K562 (cell line): ENCODE results near the gene RECK. TPM values are rescaled to one million over a fixed set of nuclear protein-coding genes. Genes with fewer than 3 reads are reported as not detected.

Source experiments
- ATAC-seq: fragments of 200-7000 bp; cut with Tn5 transposase; 3 replicates; pipeline ENCODE4 v1.9.1; 2020; ENCODE audit warnings: moderate library complexity
- BruUV-seq: library from RNA; stranded (reverse); fragments of 400-500 nt; replicated peaks from 2 replicates; lab custom pipeline; 2021; lab: Mats Ljungman, UMichigan
- CTCF ChIA-PET: fragments of 300-600 bp; formaldehyde crosslinking; extraction: SDS; loops from one replicate; lab custom pipeline; 2021; ENCODE audit warnings: low intra/inter-chr PET ratio; lab: Yijun Ruan, JAX
- POLR2A ChIA-PET: fragments of 300-600, 350-650 bp; sonication (Branson Sonifier 250); formaldehyde crosslinking; extraction: SDS; loops from one replicate; lab custom pipeline; 2021; ENCODE audit warnings: antibody characterized with exemption, inconsistent platforms; lab: Yijun Ruan, JAX
- DNase-seq, 4 experiments: peaks; one replicate each; pipeline versions ENCODE4 v3.0.0 to v3.0.0-alpha.2; 2011 to 2018; ENCODE audit warnings: low spot score in 3 of 4, mixed read lengths in 3 of 4; ENCODE audit errors: extremely low read depth in 1 of 4
- FAIRE-seq: peaks from 2 replicates; lab custom pipeline; 2011; peaks lifted over from hg19 to GRCh38; lab: Jason Lieb, UNC
- H2AFZ ChIP-seq: 2 replicates; pipeline ENCODE4 v1.6.0; 2011; ENCODE audit warnings: low read depth, low read length, control low read depth, inconsistent platforms
- H3K27ac ChIP-seq: fragments of 200-600 bp; 3 replicates; pipeline ENCODE4 v1.8.0; 2011; ENCODE audit warnings: low read depth, mild to moderate bottlenecking, control low read depth, inconsistent platforms, low read length, moderate library complexity, mixed read lengths; ENCODE audit errors: extremely low read depth
- H3K27me3 ChIP-seq, 2 experiments: fragments of 300-600 bp in 1 of 2; 2 replicates in 1 of 2; 3 replicates in 1 of 2; pipeline versions ENCODE4 v1.6.0 to v1.8.0; 2011; ENCODE audit warnings: inconsistent platforms in 2 of 2, low read length in 2 of 2, mild to moderate bottlenecking in 1 of 2, mixed read lengths in 1 of 2, moderate library complexity in 1 of 2; ENCODE audit not compliant: control insufficient read depth in 2 of 2, insufficient read depth in 2 of 2
- H3K36me3 ChIP-seq: fragments of 300-600 bp; 3 replicates; pipeline ENCODE4 v1.8.0; 2011; ENCODE audit warnings: mild to moderate bottlenecking, low read length, inconsistent platforms; ENCODE audit not compliant: control insufficient read depth, insufficient read depth
- H3K4me1 ChIP-seq, 2 experiments: fragments of 200-600 bp in 1 of 2; replicated peaks in 1 of 2; 2 replicates in 1 of 2; 3 replicates in 1 of 2; pipeline versions ENCODE4 v1.5.1 to v1.8.0; 2011; ENCODE audit warnings: inconsistent platforms in 2 of 2, low read length in 2 of 2, mild to moderate bottlenecking in 1 of 2, mixed read lengths in 1 of 2, moderate library complexity in 1 of 2; ENCODE audit not compliant: control insufficient read depth in 2 of 2, insufficient read depth in 2 of 2
- H3K4me2 ChIP-seq: 2 replicates; pipeline ENCODE4 v1.6.1; 2011; ENCODE audit warnings: low read length, control low read depth, inconsistent platforms, mixed read lengths; ENCODE audit not compliant: insufficient read depth
- H3K4me3 ChIP-seq: fragments of 200-600 bp; sonication (generic), shearing (Covaris generic); 2 replicates; pipeline ENCODE4 v1.5.1; 2016; ENCODE audit warnings: control low read depth, inconsistent platforms
- H3K79me2 ChIP-seq: fragments of 200-600 bp; 3 replicates; pipeline ENCODE4 v1.8.0; 2011; ENCODE audit warnings: low read length, inconsistent platforms; ENCODE audit not compliant: control insufficient read depth, insufficient read depth
- H3K9ac ChIP-seq, 2 experiments: 2 replicates each; pipeline versions ENCODE4 v1.6.0 to v1.6.1; 2011; ENCODE audit warnings: low read depth in 2 of 2, low read length in 2 of 2, control low read depth in 1 of 2, inconsistent platforms in 1 of 2, mild to moderate bottlenecking in 1 of 2, mixed read lengths in 1 of 2; ENCODE audit not compliant: insufficient read depth in 1 of 2
- H3K9me1 ChIP-seq: one replicate; pipeline ENCODE4 v1.6.0; 2011; ENCODE audit warnings: inconsistent platforms, mild to moderate bottlenecking, low read length, moderate library complexity; ENCODE audit not compliant: control insufficient read depth, insufficient read depth
- H3K9me3 ChIP-seq: replicated peaks from 2 replicates; pipeline ENCODE4 v1.5.1; 2011; ENCODE audit warnings: low read depth, low read length, inconsistent platforms; ENCODE audit not compliant: control insufficient read depth, insufficient read depth
- H4K20me1 ChIP-seq: replicated peaks from 2 replicates; pipeline ENCODE4 v1.6.1; 2011; ENCODE audit warnings: low read length, inconsistent platforms, mixed read lengths; ENCODE audit not compliant: control insufficient read depth, insufficient read depth
- BRF1 ChIP-seq: IDR thresholded peaks from 3 replicates; pipeline ENCODE4 v1.6.1; 2011; ENCODE audit warnings: borderline replicate concordance, mild to moderate bottlenecking; ENCODE audit not compliant: insufficient read length; ENCODE audit errors: extremely low read depth
- CLOCK ChIP-seq: fragments of 250-450 bp; sonication (Bioruptor Pico); IDR thresholded peaks from 2 replicates; pipeline ENCODE4 v1.4.0; 2020; ENCODE audit warnings: mild to moderate bottlenecking, moderate library complexity, borderline replicate concordance
- EZH2 ChIP-seq: IDR thresholded peaks from 2 replicates; pipeline ENCODE4 v1.6.1; 2012; ENCODE audit warnings: low read depth, mild to moderate bottlenecking, inconsistent platforms, low read length, borderline replicate concordance
- FIP1L1 ChIP-seq: fragments of 200-400 bp; formaldehyde crosslinking; IDR thresholded peaks from 2 replicates; pipeline ENCODE4 v1.6.1; 2018; ENCODE audit warnings: mild to moderate bottlenecking, low read depth, low read length; ENCODE audit not compliant: poor library complexity, severe bottlenecking
- GATAD2B ChIP-seq: fragments of 450-650 bp; IDR thresholded peaks from 2 replicates; pipeline ENCODE4 v1.6.1; 2017; ENCODE audit warnings: mild to moderate bottlenecking, borderline replicate concordance
- IFI16 ChIP-seq: fragments of 250-450 bp; sonication (Bioruptor Pico); IDR thresholded peaks from 2 replicates; pipeline ENCODE4 v2.1.2; 2022; ENCODE audit warnings: mild to moderate bottlenecking, inconsistent platforms
- MYNN ChIP-seq, 2 experiments: sonication (generic); formaldehyde crosslinking in 1 of 2; IDR thresholded peaks; 2 replicates each; pipeline versions ENCODE4 v1.5.0 to v1.6.1; 2016 to 2020; ENCODE audit warnings: antibody characterized with exemption in 1 of 2, missing genetic modification reagents in 1 of 2
- NR2F6 ChIP-seq: fragments of 450-650 bp; formaldehyde crosslinking; IDR thresholded peaks from 2 replicates; pipeline ENCODE4 v1.4.0; 2020; ENCODE audit warnings: mild to moderate bottlenecking
- POLR2H ChIP-seq: IDR thresholded peaks from 2 replicates; pipeline ENCODE4 v1.6.1; 2016; ENCODE audit warnings: missing genetic modification characterization, low read depth, mild to moderate bottlenecking, control low read depth, missing compliant biosample characterization, moderate library complexity
- SOX6 ChIP-seq: fragments of 450-650 bp; IDR thresholded peaks from 2 replicates; pipeline ENCODE4 v1.6.1; 2014; ENCODE audit warnings: mild to moderate bottlenecking
- STAG1 ChIP-seq: sonication (generic); formaldehyde crosslinking; IDR thresholded peaks from 2 replicates; pipeline ENCODE4 v1.5.0; 2020; ENCODE audit warnings: missing genetic modification reagents, borderline replicate concordance
- TEAD2 ChIP-seq: fragments of 450-650 bp; IDR thresholded peaks from 2 replicates; pipeline ENCODE4 v1.6.1; 2016; ENCODE audit warnings: missing genetic modification characterization, control low read depth, missing compliant biosample characterization
- ZNF224 ChIP-seq: sonication (generic); formaldehyde crosslinking; IDR thresholded peaks from 2 replicates; pipeline ENCODE4 v1.8.0; 2022; ENCODE audit warnings: mild to moderate bottlenecking, missing genetic modification reagents
- ZNF449 ChIP-seq: fragments of 250-450 bp; sonication (Bioruptor Pico); IDR thresholded peaks from 2 replicates; pipeline ENCODE4 v1.8.0; 2022; ENCODE audit warnings: moderate library complexity, mild to moderate bottlenecking, inconsistent platforms
- WGBS: fragments of 100-300 bp; shearing (Covaris generic); methylation state at CpG from one replicate; pipeline ENCODE4 v1.1.6; 2016; ENCODE audit warnings: low coverage, mixed read lengths; ENCODE audit not compliant: insufficient coverage; ENCODE audit errors: missing lambda C conversion rate; 5-methylcytosine and 5-hydroxymethylcytosine counted together
- in situ Hi-C: fragments of 300-500 bp; cut with MboI; formaldehyde crosslinking; loops from 4 replicates; pipeline ENCODE4 v1.15.0; 2018; ENCODE audit warnings: inconsistent platforms, mixed read lengths
- intact Hi-C: fragments of 100-400 bp; cut with micrococcal nuclease; formaldehyde crosslinking; loops from 2 replicates; pipeline ENCODE4 v1.14.2; 2022
- polyA plus RNA-seq, 8 experiments: library from polyadenylated mRNA; depleted of rRNA in 4 of 8; stranded (reverse) in 5 of 8; unstranded in 3 of 8; fragments of >200 nt; fragmentation: Nextera tagmentation in 2 of 8; fragmentation: Illumina TruSeq in 1 of 8; extraction: Ambion mirVana in 2 of 8; extraction: Trizol in 1 of 8; gene quantifications; 2 replicates each; pipeline versions ENCODE4 v1.2.1 to v1.2.3, GENCODE V29; 2011 to 2014; ENCODE audit warnings: inconsistent platforms in 1 of 8, missing spikeins in 1 of 8
- total RNA-seq, 7 experiments: library from RNA; depleted of rRNA in 6 of 7; stranded (reverse); fragments of >200 nt in 6 of 7; fragmentation: Illumina TruSeq in 2 of 7; extraction: Trizol in 2 of 7; gene quantifications; 2 replicates each; pipeline versions ENCODE4 v1.2.1 to v1.2.3, GENCODE V29; 2011 to 2021; ENCODE audit warnings: low replicate concordance in 1 of 7
- TF ChIP-seq, protein P1 (sequence below), 2 experiments: fragments of 450-650 bp; IDR thresholded peaks; 2 replicates each; pipeline ENCODE4 v1.6.1; 2016

The RECK gene
- total and polyA plus RNA-seq, 9 of the 15 experiments (the other 6 are each of a cell fraction or from before 2014, with no cell fraction given): 0.04 to 0.36 (median 0.16) TPM

- TF ChIP-seq STAG1 (CRISPR knock-in tag): no peak
Measured at GRCh38 chr9:36008774-36009300, 27.9 kb upstream of the RECK start (continued).

GRCh38 chr9:36011379-36011778 is 25.3 kb upstream of the RECK start:
- POLR2A ChIA-PET: no interaction called here
- BruUV-seq: no TSS peak
- in situ Hi-C loops: no loop called here
- CTCF ChIA-PET: no interaction called here
- H3K9me3 ChIP-seq: no peaks in the 10 kb centered on the region
- DNase-seq (no peak), ATAC-seq (no peak), FAIRE-seq (no peak)
- H3K4me3 ChIP-seq: no peak overlapping the region
- no peak overlapping the region for H3K4me2 ChIP-seq
- no peaks in the 10 kb centered on the region for H4K20me1 ChIP-seq
- H3K9ac ChIP-seq: no peak overlapping the region
- no peaks in the 10 kb centered on the region for H3K9me1 ChIP-seq
- no peaks in the 10 kb centered on the region for H3K36me3 ChIP-seq
- H3K27ac ChIP-seq: no peak overlapping the region
- H3K79me2 ChIP-seq: no peaks in the 10 kb centered on the region
- intact Hi-C loops: no loop called here
- H3K4me1 ChIP-seq: no peaks in the 10 kb centered on the region; a peak in 2 of 5 replicates
- H3K27me3 ChIP-seq: peaks cover 0 to 7% of the 10 kb centered on the region in 2 experiments; a peak in 1 of 5 replicates
- no peak overlapping the region for H2AFZ ChIP-seq
- 0% methylated on average over 3 of the region's 3 CpGs for WGBS
- TF ChIP-seq BRF1 (no peak), MYNN (IDR thresholded peaks at IDR 0.05) (no peak), MYNN (CRISPR knock-in tag; IDR thresholded peaks at IDR 0.05) (no peak), FIP1L1 (no peak), POLR2H (tag) (no peak), EZH2 (no peak), ZNF449 (CRISPR knock-in tag) (no peak), IFI16 (CRISPR knock-in tag) (no peak), NR2F6 (no peak), SOX6 (no peak), GATAD2B (no peak), ZNF224 (CRISPR knock-in tag) (no peak), CLOCK (CRISPR knock-in tag) (no peak), TEAD2 (tag) (no peak)
- TF ChIP-seq, protein P1, sequence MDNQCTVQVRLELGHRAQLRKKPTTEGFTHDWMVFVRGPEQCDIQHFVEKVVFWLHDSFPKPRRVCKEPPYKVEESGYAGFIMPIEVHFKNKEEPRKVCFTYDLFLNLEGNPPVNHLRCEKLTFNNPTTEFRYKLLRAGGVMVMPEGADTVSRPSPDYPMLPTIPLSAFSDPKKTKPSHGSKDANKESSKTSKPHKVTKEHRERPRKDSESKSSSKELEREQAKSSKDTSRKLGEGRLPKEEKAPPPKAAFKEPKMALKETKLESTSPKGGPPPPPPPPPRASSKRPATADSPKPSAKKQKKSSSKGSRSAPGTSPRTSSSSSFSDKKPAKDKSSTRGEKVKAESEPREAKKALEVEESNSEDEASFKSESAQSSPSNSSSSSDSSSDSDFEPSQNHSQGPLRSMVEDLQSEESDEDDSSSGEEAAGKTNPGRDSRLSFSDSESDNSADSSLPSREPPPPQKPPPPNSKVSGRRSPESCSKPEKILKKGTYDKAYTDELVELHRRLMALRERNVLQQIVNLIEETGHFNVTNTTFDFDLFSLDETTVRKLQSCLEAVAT (IDR thresholded peaks at IDR 0.05): no peak
